HAP-1 (cell line): ENCODE results near the gene CLN5.

Source experiments
- DNase-seq, 2 experiments: peaks; one replicate each; pipeline ENCODE4 v3.0.0-alpha.2; 2016 to 2020; ENCODE audit warnings: low spot score in 2 of 2
- H3K27me3 ChIP-seq: fragments of 250-450 bp; sonication (Bioruptor Pico); 2 replicates; pipeline ENCODE4 v1.5.1; 2020; ENCODE audit warnings: low read depth, mild to moderate bottlenecking, moderate library complexity
- H3K36me3 ChIP-seq: fragments of 250-450 bp; sonication (Bioruptor Pico); replicated peaks from 2 replicates; pipeline ENCODE4 v1.5.1; 2020; ENCODE audit warnings: mild to moderate bottlenecking
- H3K4me1 ChIP-seq: fragments of 250-450 bp; sonication (Bioruptor Pico); 2 replicates; pipeline ENCODE4 v1.5.1; 2020; ENCODE audit warnings: mild to moderate bottlenecking
- H3K4me3 ChIP-seq: fragments of 250-450 bp; sonication (Bioruptor Pico); 2 replicates; pipeline ENCODE4 v1.5.1; 2020; ENCODE audit warnings: mild to moderate bottlenecking, moderate library complexity
- H3K9me3 ChIP-seq: fragments of 250-450 bp; sonication (Bioruptor Pico); 2 replicates; pipeline ENCODE4 v1.5.1; 2020; ENCODE audit warnings: mild to moderate bottlenecking, moderate library complexity
- in situ Hi-C: fragments of 300-500 bp; cut with MboI; formaldehyde crosslinking; loops from 3 replicates; pipeline ENCODE4 v1.14.3; 2020; ENCODE audit warnings: low sequenced_read_pairs, inconsistent platforms, mixed read lengths

The CLN5 gene

DNA sequence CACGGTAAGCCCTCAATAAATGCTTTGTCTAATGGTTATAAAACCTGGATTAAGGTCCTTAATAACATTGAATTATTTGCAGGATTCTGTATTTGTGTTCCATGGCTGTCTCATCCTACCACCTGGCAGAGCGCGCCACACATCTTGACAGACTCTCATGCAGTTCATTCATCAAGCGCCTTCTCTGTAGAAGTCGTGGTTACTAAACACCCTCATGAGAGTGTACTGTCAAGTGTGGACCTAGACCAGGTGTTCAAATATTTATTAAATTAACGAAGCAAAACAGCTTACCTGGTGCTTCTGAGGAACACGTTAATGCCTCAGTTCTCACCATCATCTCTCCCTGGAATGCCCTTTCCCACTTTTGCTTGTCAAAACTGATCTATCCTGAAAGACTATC is 48.2 kb downstream of the CLN5 start:
- Histone ChIP-seq H3K36me3 (peaks cover 7% of the 10 kb centered on the region), H3K4me3 (no peak overlapping the region), H3K9me3 (no peaks in the 10 kb centered on the region), H3K4me1 (no peaks in the 10 kb centered on the region), H3K27me3 (no peaks in the 10 kb centered on the region)
- DNase-seq, result no peak
- in situ Hi-C loops, result no loop called here

DNA sequence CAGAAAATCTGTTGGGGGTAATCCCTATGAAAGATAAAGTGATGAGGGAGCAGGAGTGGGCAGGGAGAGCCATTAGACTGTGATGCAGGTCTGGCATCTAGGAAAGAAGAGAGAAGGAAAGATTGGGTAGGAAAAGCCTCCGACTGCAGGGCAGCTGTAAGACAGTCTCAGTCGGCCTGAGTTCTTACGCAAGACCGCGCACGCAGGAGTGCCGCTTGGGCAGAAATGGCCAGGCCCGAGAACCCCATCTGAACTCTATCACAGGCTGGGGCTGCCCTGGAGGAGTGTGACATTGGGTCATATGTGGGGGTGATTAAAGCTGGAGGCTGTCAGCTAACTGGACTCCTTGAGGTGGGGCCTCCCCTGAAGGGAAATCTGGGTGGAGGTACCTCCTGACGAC is 49.0 kb downstream of the CLN5 start:
- in situ Hi-C loops, result no loop called here
- H3K36me3 ChIP-seq, result peaks cover 12% of the 10 kb centered on the region
- no peaks in the 10 kb centered on the region for H3K27me3 ChIP-seq
- H3K4me1 ChIP-seq, result no peaks in the 10 kb centered on the region
- no peak for DNase-seq
- no peak overlapping the region for H3K4me3 ChIP-seq
- H3K9me3 ChIP-seq, result no peaks in the 10 kb centered on the region

DNA sequence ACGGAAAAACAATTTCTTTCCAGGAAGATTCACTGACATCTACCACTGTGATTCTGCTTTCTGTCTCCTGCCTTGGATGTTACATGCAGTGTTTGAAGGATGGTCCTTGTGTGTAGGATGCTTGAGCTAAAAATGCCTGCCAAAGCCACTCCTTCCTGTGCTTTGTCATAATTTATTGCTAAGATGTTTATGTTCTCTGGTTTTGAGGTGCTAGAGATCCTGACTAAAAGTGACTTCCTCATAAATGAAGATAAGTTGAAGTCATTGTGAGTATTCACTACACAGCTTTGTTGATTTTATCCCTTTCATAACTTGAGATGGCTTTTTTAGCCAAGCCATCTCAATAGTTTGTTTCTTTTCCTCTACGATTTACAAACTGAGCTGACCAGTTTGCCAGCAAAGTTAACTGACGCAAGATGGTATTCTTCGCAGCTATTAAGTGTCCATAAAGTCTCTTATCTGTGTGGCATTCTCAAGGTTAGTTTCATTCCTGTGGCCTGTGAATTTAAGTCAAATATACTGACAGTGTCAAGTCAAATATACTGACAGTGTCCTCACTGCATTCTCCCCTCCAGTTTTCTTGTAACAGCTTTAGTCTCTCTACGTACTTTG is 50.8 kb downstream of the CLN5 start:
- Histone ChIP-seq H3K36me3 (peaks cover 12% of the 10 kb centered on the region), H3K9me3 (no peaks in the 10 kb centered on the region), H3K4me1 (no peaks in the 10 kb centered on the region), H3K27me3 (no peaks in the 10 kb centered on the region), H3K4me3 (no peak overlapping the region)
- in situ Hi-C loops, result no loop called here
- no peak for DNase-seq

DNA sequence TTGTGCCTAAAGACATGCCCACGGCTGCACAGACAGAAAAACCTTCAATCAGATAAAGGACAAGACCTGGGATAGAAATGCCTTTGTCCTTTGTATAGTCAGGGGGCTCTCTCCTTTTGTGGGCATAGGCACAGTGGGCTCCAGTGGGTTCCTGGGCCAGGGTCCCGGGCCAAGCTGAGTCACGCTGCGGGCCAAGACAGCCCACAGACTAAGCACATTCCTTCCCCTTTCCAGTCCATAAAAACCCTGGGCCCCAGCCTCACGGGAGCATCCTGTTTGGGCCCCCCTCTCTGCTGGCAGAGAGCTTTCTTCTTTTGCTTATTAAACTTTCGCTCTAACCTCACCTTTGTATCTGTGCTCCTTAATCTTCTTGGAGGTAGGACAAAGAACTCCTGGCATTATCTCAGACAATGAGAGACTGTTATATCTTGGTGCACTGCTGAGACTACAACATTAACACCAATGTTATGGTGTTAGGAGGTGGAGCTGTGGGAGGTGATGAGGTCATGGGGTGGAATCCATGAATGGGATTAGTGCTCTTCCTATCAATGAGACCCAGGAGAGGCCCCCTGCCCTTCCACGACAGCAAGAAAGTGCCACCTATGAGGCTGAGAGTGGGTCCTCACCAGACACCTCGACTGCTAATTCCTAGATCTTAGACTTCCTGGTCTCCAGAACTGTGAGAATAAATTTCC is 55.9 kb downstream of the CLN5 start:
- Histone ChIP-seq H3K36me3 (peaks cover 29% of the 10 kb centered on the region), H3K4me3 (no peak overlapping the region), H3K27me3 (no peaks in the 10 kb centered on the region), H3K4me1 (no peaks in the 10 kb centered on the region), H3K9me3 (no peaks in the 10 kb centered on the region)
- in situ Hi-C loops, result no loop called here
- DNase-seq, result no peak

DNA sequence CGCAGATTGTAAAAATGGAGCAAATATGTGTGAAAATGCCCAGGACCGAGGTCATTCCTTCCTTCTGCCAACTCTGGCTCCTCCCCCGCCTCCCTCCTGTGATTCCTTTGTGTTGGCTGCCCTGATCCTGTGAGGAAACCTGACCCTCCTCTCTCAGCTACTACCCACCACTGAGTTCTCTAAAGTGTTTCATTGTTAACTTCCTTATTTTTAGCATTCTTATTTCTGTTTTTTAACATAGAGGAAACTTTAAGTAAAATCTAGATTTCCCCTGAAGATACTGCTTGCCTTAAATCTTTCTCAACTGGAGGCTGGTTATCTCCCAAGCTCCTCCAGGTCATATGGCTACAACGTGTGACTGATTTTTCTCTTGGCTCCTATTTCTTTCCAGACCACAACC is 56.8 kb downstream of the CLN5 start:
- no peak for DNase-seq
- Histone ChIP-seq H3K27me3 (no peaks in the 10 kb centered on the region), H3K4me3 (no peak overlapping the region), H3K36me3 (peaks cover 29% of the 10 kb centered on the region), H3K4me1 (no peaks in the 10 kb centered on the region), H3K9me3 (no peaks in the 10 kb centered on the region)
- in situ Hi-C loops, result no loop called here

DNA sequence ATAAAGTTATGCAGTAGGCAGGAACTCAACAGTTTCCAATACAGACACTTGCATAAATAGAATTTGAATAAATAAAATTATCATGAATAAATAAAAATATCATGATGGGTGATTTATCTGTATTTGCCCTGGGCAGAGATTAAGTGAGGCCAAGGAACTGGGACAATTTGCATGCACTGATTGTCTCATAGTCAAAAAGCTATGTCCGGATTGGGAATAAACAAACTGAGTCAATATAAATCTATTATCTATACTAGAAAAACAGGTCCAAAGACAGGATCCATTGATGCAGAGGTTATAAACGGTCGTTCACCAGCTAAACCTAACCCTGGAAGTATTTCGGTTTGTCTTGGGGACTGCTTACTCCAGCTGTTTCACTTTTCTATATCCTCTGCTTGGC is 61.3 kb downstream of the CLN5 start:
- in situ Hi-C loops, result no loop called here
- no peaks in the 10 kb centered on the region for H3K27me3 ChIP-seq

More for the DNA sequence above, 61.3 kb downstream of the CLN5 start:
- DNase-seq, result no peak
- H3K4me3 ChIP-seq, result no peak overlapping the region
- H3K36me3 ChIP-seq, result peaks cover 37% of the 10 kb centered on the region
- no peaks in the 10 kb centered on the region for H3K9me3 ChIP-seq
- no peaks in the 10 kb centered on the region for H3K4me1 ChIP-seq
